ENCODE data around the gene NUDT9.
"Not testable (repeated sequence)": the region's sequence is repeated elsewhere in the genome, so short reads cannot be mapped to it uniquely, and the experiment has no call there.

Gene NUDT9

GRCh38 chr4:87491436-87491835 is 69.1 kb downstream of the NUDT9 start:
- H3K36me3 ChIP-seq = peaks cover 70 to 93% (median 74%) of the 10 kb centered on the region in 3 donors
- no peaks in the 10 kb centered on the region for H3K27me3 ChIP-seq
- TF ChIP-seq CTCF (IDR thresholded peaks at IDR 0.05) = no peak
- peaks cover 0 to 44% (median 22%) of the 10 kb centered on the region in 4 donors for H3K4me1 ChIP-seq
- H3K27ac ChIP-seq = peak overlapping the region; percentile 71 to 72
- intact Hi-C loops (cut with DNase I; ENCODE audit: low total_unique reads) = no loop called here
- H3K9me3 ChIP-seq = no peaks in the 10 kb centered on the region
- no peak overlapping the region for H3K4me3 ChIP-seq
- no peak for DNase-seq

GRCh38 chr4:87491851-87492250 is 69.5 kb downstream of the NUDT9 start:
- H3K27me3 ChIP-seq; H3K4me3 ChIP-seq; intact Hi-C loops (cut with DNase I; ENCODE audit: low total_unique reads); DNase-seq; H3K9me3 ChIP-seq: not testable (repeated sequence)
- peak overlapping the region; percentile 71 to 72 for H3K27ac ChIP-seq
- H3K4me1 ChIP-seq = peaks cover 0 to 44% (median 22%) of the 10 kb centered on the region in 4 donors
- H3K36me3 ChIP-seq = peaks cover 74 to 98% (median 79%) of the 10 kb centered on the region in 3 donors

GRCh38 chr4:87493115-87493514 is 70.7 kb downstream of the NUDT9 start:
- Histone ChIP-seq H3K9me3 (no peaks in the 10 kb centered on the region), H3K4me1 (peaks cover 0 to 56% (median 25%) of the 10 kb centered on the region in 4 donors), H3K36me3 (peaks cover 77 to 100% (median 80%) of the 10 kb centered on the region in 3 donors), H3K4me3 (no peak overlapping the region), H3K27me3 (no peaks in the 10 kb centered on the region), H3K27ac (peak overlapping the region; percentile 71 to 72)
- no peak for TF ChIP-seq CTCF (IDR thresholded peaks at IDR 0.05)
- intact Hi-C loops (cut with DNase I; ENCODE audit: low total_unique reads) = no loop called here
- DNase-seq = no peak

- TF ChIP-seq CTCF (IDR thresholded peaks at IDR 0.05) = peak in 1 of 2 experiments; percentile 11
- intact Hi-C loops (cut with DNase I; ENCODE audit: low total_unique reads) = no loop called here
- H3K27ac ChIP-seq = peak overlapping the region; percentile 64 to 67
- H3K9me3 ChIP-seq = no peaks in the 10 kb centered on the region
- H3K4me1 ChIP-seq = peaks cover 0 to 77% (median 25%) of the 10 kb centered on the region in 4 donors
- H3K36me3 ChIP-seq = peaks cover 41 to 72% (median 44%) of the 10 kb centered on the region in 3 donors
- no peaks in the 10 kb centered on the region for H3K27me3 ChIP-seq
- no peak overlapping the region for H3K4me3 ChIP-seq
- no peak for DNase-seq
Observed at GRCh38 chr4:87497159-87497558, 74.8 kb downstream of the NUDT9 start.

- intact Hi-C loops (cut with DNase I; ENCODE audit: low total_unique reads) = no loop called here
- H3K36me3 ChIP-seq = peaks cover 40 to 68% (median 44%) of the 10 kb centered on the region in 3 donors
- DNase-seq = no peak
- no peak for TF ChIP-seq CTCF (IDR thresholded peaks at IDR 0.05)
- no peaks in the 10 kb centered on the region for H3K27me3 ChIP-seq
- H3K9me3 ChIP-seq = no peaks in the 10 kb centered on the region
- H3K4me3 ChIP-seq = no peak overlapping the region
- H3K27ac ChIP-seq = peak overlapping the region; percentile 64 to 67
- peaks cover 0 to 77% (median 24%) of the 10 kb centered on the region in 4 donors for H3K4me1 ChIP-seq
Observed at GRCh38 chr4:87497578-87497977, 75.2 kb downstream of the NUDT9 start.

- Histone ChIP-seq H3K4me1 (peaks cover 0 to 77% (median 19%) of the 10 kb centered on the region in 4 donors), H3K9me3 (no peaks in the 10 kb centered on the region), H3K27ac (peak overlapping the region; percentile 64 to 67), H3K36me3 (peaks cover 37 to 59% (median 37%) of the 10 kb centered on the region in 3 donors), H3K27me3 (no peaks in the 10 kb centered on the region), H3K4me3 (peak overlapping the region in 1 of 2 donors; percentile 29)
- DNase-seq = no peak
- intact Hi-C loops (cut with DNase I; ENCODE audit: low total_unique reads) = no loop called here
- TF ChIP-seq CTCF (IDR thresholded peaks at IDR 0.05) = no peak
Observed at GRCh38 chr4:87498446-87498900, 76.1 kb downstream of the NUDT9 start.
